HG02870 (cell line): Measurements from ENCODE around the gene TMEM132C.

Experiments used
- ATAC-seq: cut with Tn5 transposase; IDR thresholded peaks from one replicate; pipeline ENCODE4 v1.9.1; 2021; ENCODE audit warnings: mild to moderate bottlenecking, moderate library complexity; ENCODE audit not compliant: unreplicated experiment

The TMEM132C gene

GRCh38 chr12:128286970-128287369, 20.0 kb downstream of the TMEM132C start:
- no peak for ATAC-seq

- ATAC-seq = no peak
Observed at GRCh38 chr12:128288357-128288756, 21.4 kb downstream of the TMEM132C start.

GRCh38 chr12:128288896-128289295, 21.9 kb downstream of the TMEM132C start:
- no peak for ATAC-seq

GRCh38 chr12:128290938-128291337, 24.0 kb downstream of the TMEM132C start:
- ATAC-seq = no peak

GRCh38 chr12:128298091-128298748, 31.2 kb downstream of the TMEM132C start:
- ATAC-seq = no peak

GRCh38 chr12:128305336-128305892, 38.4 kb downstream of the TMEM132C start:
- ATAC-seq = no peak

- no peak for ATAC-seq
Observed at GRCh38 chr12:128307791-128308190, 40.8 kb downstream of the TMEM132C start.

- no peak for ATAC-seq
Observed at GRCh38 chr12:128312661-128313060, 45.7 kb downstream of the TMEM132C start.

- no peak for ATAC-seq
Observed at GRCh38 chr12:128313931-128314330, 47.0 kb downstream of the TMEM132C start.

GRCh38 chr12:128314611-128315010, 47.6 kb downstream of the TMEM132C start:
- ATAC-seq = no peak

GRCh38 chr12:128316078-128316477, 49.1 kb downstream of the TMEM132C start:
- no peak for ATAC-seq

- ATAC-seq = no peak
Observed at GRCh38 chr12:128316973-128317526, 50.1 kb downstream of the TMEM132C start.

- ATAC-seq = no peak
Observed at GRCh38 chr12:128318341-128318740, 51.4 kb downstream of the TMEM132C start.

GRCh38 chr12:128318946-128319345, 52.0 kb downstream of the TMEM132C start:
- no peak for ATAC-seq

GRCh38 chr12:128322341-128322740, 55.4 kb downstream of the TMEM132C start:
- ATAC-seq = no peak

- no peak for ATAC-seq
Observed at GRCh38 chr12:128323145-128323920, 56.4 kb downstream of the TMEM132C start.

GRCh38 chr12:128325646-128326045, 58.7 kb downstream of the TMEM132C start:
- no peak for ATAC-seq

GRCh38 chr12:128326406-128326805, 59.4 kb downstream of the TMEM132C start:
- ATAC-seq = no peak

- ATAC-seq = no peak
Observed at GRCh38 chr12:128328961-128329360, 62.0 kb downstream of the TMEM132C start.

- ATAC-seq = no peak
Observed at GRCh38 chr12:128336204-128337070, 69.5 kb downstream of the TMEM132C start.

- ATAC-seq = no peak
Observed at GRCh38 chr12:128337071-128337345, 70.0 kb downstream of the TMEM132C start.
